HepG2 (cell line): ENCODE data around the gene NDOR1. TPM values are rescaled to one million over a fixed set of nuclear protein-coding genes. Genes with fewer than 3 reads are reported as not detected.

Experiments
- ATAC-seq: fragments of 200-7000 bp; cut with Tn5 transposase; 3 replicates; pipeline ENCODE4 v1.9.1; 2020; ENCODE audit warnings: mild to moderate bottlenecking, moderate library complexity
- BruUV-seq: library from RNA; stranded (reverse); fragments of 400-500 nt; replicated peaks from 2 replicates; lab custom pipeline; 2021; lab: Mats Ljungman, UMichigan
- CTCF ChIA-PET: fragments of 300-600 bp; formaldehyde crosslinking; extraction: SDS; loops from one replicate; lab custom pipeline; 2021; ENCODE audit warnings: low total read pairs, inconsistent platforms, low intra/inter-chr PET ratio; lab: Yijun Ruan, JAX
- POLR2A ChIA-PET: fragments of 350-600 bp; sonication (Branson Sonifier 250); formaldehyde crosslinking; loops from one replicate; lab custom pipeline; 2020; ENCODE audit warnings: antibody characterized with exemption, inconsistent platforms; lab: Yijun Ruan, JAX
- DNase-seq: peaks from one replicate; pipeline ENCODE4 v3.0.0-alpha.2; 2015; ENCODE audit warnings: low spot score
- FAIRE-seq: peaks from 3 replicates; lab custom pipeline; 2011; peaks lifted over from hg19 to GRCh38; lab: Jason Lieb, UNC
- H2AFZ ChIP-seq: one replicate; pipeline ENCODE4 v1.6.1; 2011; ENCODE audit warnings: low read length, inconsistent platforms
- H3K27ac ChIP-seq: fragments of 300-600 bp; 3 replicates; pipeline ENCODE4 v1.8.0; 2011; ENCODE audit warnings: mixed run types, mild to moderate bottlenecking, mixed read lengths, low read length, inconsistent platforms; ENCODE audit not compliant: insufficient read depth; ENCODE audit errors: extremely low read length
- H3K27me3 ChIP-seq, 2 experiments: fragments of 200-600 bp in 1 of 2; 2 replicates in 1 of 2; 3 replicates in 1 of 2; pipeline versions ENCODE4 v1.6.0 to v1.8.0; 2011; ENCODE audit warnings: low read length in 2 of 2, mild to moderate bottlenecking in 2 of 2, moderate library complexity in 2 of 2, inconsistent platforms in 1 of 2; ENCODE audit not compliant: insufficient read depth in 2 of 2, control insufficient read depth in 1 of 2
- H3K36me3 ChIP-seq, 2 experiments: fragments of 200-600 bp in 1 of 2; replicated peaks in 1 of 2; 2 replicates in 1 of 2; 3 replicates in 1 of 2; pipeline versions ENCODE4 v1.5.1 to v1.8.0; 2011; ENCODE audit warnings: low read length in 2 of 2, inconsistent platforms in 1 of 2; ENCODE audit not compliant: insufficient read depth in 2 of 2, control insufficient read depth in 1 of 2
- H3K4me1 ChIP-seq: 2 replicates; pipeline ENCODE4 v1.5.1; 2012; ENCODE audit warnings: low read length, inconsistent platforms; ENCODE audit not compliant: insufficient read depth
- H3K4me2 ChIP-seq: 2 replicates; pipeline ENCODE4 v1.6.0; 2011; ENCODE audit warnings: low read depth, low read length, inconsistent platforms
- H3K4me3 ChIP-seq, 3 experiments: fragments of 200-600 bp in 1 of 3; sonication (generic), shearing (Covaris generic) in 1 of 3; replicated peaks in 1 of 3; 2 replicates each; pipeline ENCODE4 v1.5.1; 2011 to 2016; ENCODE audit warnings: low read length in 3 of 3, inconsistent platforms in 2 of 3, low read depth in 2 of 3, mild to moderate bottlenecking in 2 of 3, control low read depth in 1 of 3, mixed read lengths in 1 of 3; ENCODE audit not compliant: insufficient read depth in 1 of 3
- H3K79me2 ChIP-seq: one replicate; pipeline ENCODE4 v1.6.1; 2011; ENCODE audit warnings: low read length, inconsistent platforms; ENCODE audit not compliant: insufficient read depth
- H3K9ac ChIP-seq: 2 replicates; pipeline ENCODE4 v1.6.0; 2011; ENCODE audit warnings: mild to moderate bottlenecking, low read depth, low read length, inconsistent platforms; ENCODE audit not compliant: insufficient read depth
- H3K9me3 ChIP-seq: 2 replicates; pipeline ENCODE4 v1.5.1; 2012; ENCODE audit warnings: mild to moderate bottlenecking, low read length
- H4K20me1 ChIP-seq: 2 replicates; pipeline ENCODE4 v1.6.0; 2011; ENCODE audit warnings: inconsistent platforms, mild to moderate bottlenecking, low read length, moderate library complexity; ENCODE audit not compliant: insufficient read depth
- HMG20A ChIP-seq: IDR thresholded peaks from 2 replicates; pipeline ENCODE4 v1.6.1; 2016; ENCODE audit warnings: borderline replicate concordance
- RBM39 ChIP-seq: fragments of 200-400 bp; formaldehyde crosslinking; IDR thresholded peaks from one replicate; pipeline ENCODE4 v1.6.1; 2018; ENCODE audit warnings: antibody characterized with exemption, mild to moderate bottlenecking, low read depth, low read length; ENCODE audit not compliant: poor library complexity, severe bottlenecking
- RFXANK ChIP-seq: IDR thresholded peaks from 2 replicates; pipeline ENCODE4 v1.6.1; 2016
- SCMH1 ChIP-seq: sonication (generic); formaldehyde crosslinking; IDR thresholded peaks from 2 replicates; pipeline ENCODE4 v1.9.0; 2021; ENCODE audit warnings: missing genetic modification reagents, mild to moderate bottlenecking, borderline replicate concordance
- U2AF2 ChIP-seq: fragments of 200-400 bp; formaldehyde crosslinking; IDR thresholded peaks from 2 replicates; pipeline ENCODE4 v1.6.1; 2017; ENCODE audit warnings: low read depth, mild to moderate bottlenecking, low read length
- ZNF275 ChIP-seq: sonication (generic); formaldehyde crosslinking; IDR thresholded peaks from 2 replicates; pipeline ENCODE4 v1.8.0; 2022; ENCODE audit warnings: missing genetic modification reagents, mild to moderate bottlenecking, inconsistent platforms, borderline replicate concordance
- ZNF598 ChIP-seq: sonication (generic); formaldehyde crosslinking; IDR thresholded peaks from 2 replicates; pipeline ENCODE4 v1.5.1; 2020; ENCODE audit warnings: mild to moderate bottlenecking, missing genetic modification reagents, borderline replicate concordance
- WGBS: methylation state at CpG from one replicate; pipeline ENCODE4 v1.1.6; 2017; ENCODE audit warnings: low lambda C conversion rate; 5-methylcytosine and 5-hydroxymethylcytosine counted together
- in situ Hi-C: cut with HindIII; loops from 2 replicates; pipeline ENCODE4 v1.10.0; 2017; ENCODE audit warnings: low pct_unique_long_range_greater_than_20kb; ENCODE audit not compliant: extremely low pct_ligation_motif_present
- intact Hi-C: fragments of 100-400 bp; cut with micrococcal nuclease; formaldehyde crosslinking; loops from one replicate; pipeline ENCODE4 v1.10.0; 2022; ENCODE audit not compliant: unreplicated experiment
- polyA plus RNA-seq, 8 experiments: library from polyadenylated mRNA; depleted of rRNA in 3 of 8; stranded (reverse) in 7 of 8; unstranded in 1 of 8; fragments of >200 nt; fragmentation: Illumina TruSeq in 4 of 8; extraction: Trizol in 4 of 8; gene quantifications; 2 replicates each; pipeline versions ENCODE4 v1.2.1 to v1.2.3, GENCODE V29; 2011 to 2016; ENCODE audit warnings: low read depth in 4 of 8, missing spikeins in 1 of 8, mixed read lengths in 1 of 8; ENCODE audit not compliant: insufficient read depth in 1 of 8
- total RNA-seq, 5 experiments: library from RNA; depleted of rRNA; stranded (reverse); fragments of >200 nt; fragmentation: Illumina TruSeq; extraction: Trizol; gene quantifications; 2 replicates each; pipeline ENCODE4 v1.2.3, GENCODE V29; 2016; ENCODE audit warnings: low read depth in 1 of 5
- TF ChIP-seq, protein P1 (sequence below): sonication (generic); formaldehyde crosslinking; IDR thresholded peaks from 2 replicates; pipeline ENCODE4 v1.4.0; 2020; ENCODE audit warnings: missing genetic modification reagents

NDOR1 gene
- total and polyA plus RNA-seq, 2 of the 13 experiments (the other 11 are each of a cell fraction or from before 2014, with no cell fraction given) = 3.6 to 8.7 TPM

- TF ChIP-seq SCMH1 (CRISPR knock-in tag) = no peak
- no peak for TF ChIP-seq RFXANK (CRISPR knock-in tag)
- TF ChIP-seq ZNF598 = 0 out of 2 replicates have a peak, but pooled peaks have one; percentile 57
- TF ChIP-seq ZNF275 (CRISPR knock-in tag) = no peak
- no peak for TF ChIP-seq RBM39
- TF ChIP-seq HMG20A (CRISPR knock-in tag) = no peak
These were observed 50.9 kb downstream of the NDOR1 start (continued) for GRCh38 chr9:137256362-137256761.

- Histone ChIP-seq H3K9me3 (no peaks in the 10 kb centered on the region), H3K27ac (no peak overlapping the region), H3K27me3 (no peaks in the 10 kb centered on the region; a peak in 1 of 5 replicates), H3K4me1 (peaks cover 37% of the 10 kb centered on the region), H4K20me1 (no peaks in the 10 kb centered on the region), H3K4me3 (peak overlapping the region in 2 of 3 experiments; percentile 91 to 98; a peak in 4 of 6 replicates), H2AFZ (no peak overlapping the region), H3K4me2 (peak overlapping the region; percentile 91), H3K9ac (0 out of 2 replicates have a peak overlapping the region, but pooled peaks have one; percentile 15), H3K79me2 (peaks cover 18% of the 10 kb centered on the region), H3K36me3 (peaks cover 11 to 17% of the 10 kb centered on the region in 2 experiments; a peak in 4 of 5 replicates)
- no peak for TF ChIP-seq U2AF2
- TF ChIP-seq, protein P1, sequence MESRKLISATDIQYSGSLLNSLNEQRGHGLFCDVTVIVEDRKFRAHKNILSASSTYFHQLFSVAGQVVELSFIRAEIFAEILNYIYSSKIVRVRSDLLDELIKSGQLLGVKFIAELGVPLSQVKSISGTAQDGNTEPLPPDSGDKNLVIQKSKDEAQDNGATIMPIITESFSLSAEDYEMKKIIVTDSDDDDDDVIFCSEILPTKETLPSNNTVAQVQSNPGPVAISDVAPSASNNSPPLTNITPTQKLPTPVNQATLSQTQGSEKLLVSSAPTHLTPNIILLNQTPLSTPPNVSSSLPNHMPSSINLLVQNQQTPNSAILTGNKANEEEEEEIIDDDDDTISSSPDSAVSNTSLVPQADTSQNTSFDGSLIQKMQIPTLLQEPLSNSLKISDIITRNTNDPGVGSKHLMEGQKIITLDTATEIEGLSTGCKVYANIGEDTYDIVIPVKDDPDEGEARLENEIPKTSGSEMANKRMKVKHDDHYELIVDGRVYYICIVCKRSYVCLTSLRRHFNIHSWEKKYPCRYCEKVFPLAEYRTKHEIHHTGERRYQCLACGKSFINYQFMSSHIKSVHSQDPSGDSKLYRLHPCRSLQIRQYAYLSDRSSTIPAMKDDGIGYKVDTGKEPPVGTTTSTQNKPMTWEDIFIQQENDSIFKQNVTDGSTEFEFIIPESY (CRISPR knock-in tag) = peak; percentile 80
- FAIRE-seq = no peak
- no peak for ATAC-seq
- ChIA-PET POLR2A (interaction anchor here (4.9 to 14.2 kb wide), 2 partner anchors 14 to 20 kb away, joined by 52 to 317 read pairs; partner anchors contain the start of genes TOR4A and TUBB4B), CTCF (no interaction called here)
- intact Hi-C loops (no loop called here), in situ Hi-C loops (no loop called here)
- 96% methylated on average over 15 of the region's 15 CpGs for WGBS
- DNase-seq = no peak
- BruUV-seq = no TSS peak
These were observed 51.4 kb downstream of the NDOR1 start for GRCh38 chr9:137256856-137257255.
